ENCODE results near the gene CD247. TPM values are rescaled to one million over a fixed set of nuclear protein-coding genes. Genes with fewer than 3 reads are reported as not detected.

CD247 gene
- total RNA-seq, 1 donor from 2014 or later, result 0.58 TPM

GRCh38 chr1:167483790-167484189, 34.5 kb downstream of the CD247 start:
- no peak overlapping the region for H3K4me3 Mint-ChIP-seq
- peaks cover 18% of the 10 kb centered on the region for H3K4me1 Mint-ChIP-seq (ENCODE audit: unreplicated experiment)
- H3K27me3 Mint-ChIP-seq, result peaks cover 6% of the 10 kb centered on the region
- TF ChIP-seq, protein P1, sequence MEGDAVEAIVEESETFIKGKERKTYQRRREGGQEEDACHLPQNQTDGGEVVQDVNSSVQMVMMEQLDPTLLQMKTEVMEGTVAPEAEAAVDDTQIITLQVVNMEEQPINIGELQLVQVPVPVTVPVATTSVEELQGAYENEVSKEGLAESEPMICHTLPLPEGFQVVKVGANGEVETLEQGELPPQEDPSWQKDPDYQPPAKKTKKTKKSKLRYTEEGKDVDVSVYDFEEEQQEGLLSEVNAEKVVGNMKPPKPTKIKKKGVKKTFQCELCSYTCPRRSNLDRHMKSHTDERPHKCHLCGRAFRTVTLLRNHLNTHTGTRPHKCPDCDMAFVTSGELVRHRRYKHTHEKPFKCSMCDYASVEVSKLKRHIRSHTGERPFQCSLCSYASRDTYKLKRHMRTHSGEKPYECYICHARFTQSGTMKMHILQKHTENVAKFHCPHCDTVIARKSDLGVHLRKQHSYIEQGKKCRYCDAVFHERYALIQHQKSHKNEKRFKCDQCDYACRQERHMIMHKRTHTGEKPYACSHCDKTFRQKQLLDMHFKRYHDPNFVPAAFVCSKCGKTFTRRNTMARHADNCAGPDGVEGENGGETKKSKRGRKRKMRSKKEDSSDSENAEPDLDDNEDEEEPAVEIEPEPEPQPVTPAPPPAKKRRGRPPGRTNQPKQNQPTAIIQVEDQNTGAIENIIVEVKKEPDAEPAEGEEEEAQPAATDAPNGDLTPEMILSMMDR (conservative IDR thresholded peaks at IDR 0.05), result no peak
- no peaks in the 10 kb centered on the region for H3K36me3 Mint-ChIP-seq
- DNase-seq (ENCODE audit: extremely low spot score, unreplicated experiment), result no peak
- no peaks in the 10 kb centered on the region for H3K9me3 Mint-ChIP-seq
- no peak overlapping the region for H3K27ac Mint-ChIP-seq

DNA sequence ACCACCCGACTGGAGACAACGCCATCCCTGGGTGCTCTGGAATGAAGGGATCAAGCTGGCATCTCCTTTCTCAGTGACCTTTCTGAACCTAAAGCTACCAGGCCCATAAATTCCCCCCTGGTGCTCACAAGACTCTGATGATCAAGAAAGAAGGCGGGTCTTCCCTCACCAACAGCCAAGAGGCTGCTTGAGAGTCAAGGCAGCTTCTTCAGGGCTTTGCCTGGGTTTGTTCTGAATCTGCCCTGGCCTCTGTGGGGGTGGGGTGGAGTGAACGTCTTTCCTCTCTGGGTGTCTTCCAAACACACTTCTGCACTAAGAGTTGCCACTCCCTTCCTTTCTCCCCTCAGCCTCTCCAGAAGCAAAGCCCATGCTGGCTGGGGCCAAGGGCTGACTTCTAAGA, 36.1 kb downstream of the CD247 start:
- no peak overlapping the region for H3K27ac Mint-ChIP-seq
- no peak overlapping the region for H3K4me3 Mint-ChIP-seq
- peaks cover 11% of the 10 kb centered on the region for H3K4me1 Mint-ChIP-seq (ENCODE audit: unreplicated experiment)
- H3K27me3 Mint-ChIP-seq, result peaks cover 6% of the 10 kb centered on the region
- H3K36me3 Mint-ChIP-seq, result no peaks in the 10 kb centered on the region
- H3K9me3 Mint-ChIP-seq, result no peaks in the 10 kb centered on the region
- no peak for DNase-seq (ENCODE audit: extremely low spot score, unreplicated experiment)
- TF ChIP-seq, protein P1 (conservative IDR thresholded peaks at IDR 0.05), result no peak

DNA sequence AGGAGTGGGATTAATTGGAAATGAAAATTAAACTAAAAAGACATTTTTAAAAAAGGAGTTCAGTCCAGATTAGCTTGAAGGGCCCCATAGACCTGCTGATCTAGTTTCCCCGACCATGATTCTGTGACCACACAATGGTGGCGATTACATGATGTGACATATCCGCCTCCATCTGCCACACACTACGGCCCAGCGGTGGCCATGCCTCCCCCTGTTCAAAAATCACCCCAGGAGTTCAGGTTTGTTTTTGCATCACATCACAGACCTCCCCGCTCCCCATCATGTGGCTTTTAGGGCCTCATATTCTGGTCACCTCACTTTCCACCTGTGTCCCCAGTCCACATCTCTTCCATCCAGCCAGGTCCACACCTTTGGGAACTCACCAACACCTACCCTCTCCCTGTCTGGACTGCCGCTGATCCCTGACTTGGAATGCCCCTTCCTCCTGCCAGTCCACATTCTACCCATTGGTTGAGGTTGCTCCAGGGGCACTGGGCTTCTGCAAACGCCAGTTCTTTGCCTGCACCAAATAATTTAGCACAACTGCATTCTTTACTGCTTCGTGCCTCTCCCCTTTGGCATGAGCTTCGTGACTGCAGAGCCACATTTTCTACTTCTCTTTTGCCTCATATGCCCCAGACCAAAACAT, 38.9 kb downstream of the CD247 start:
- no peak overlapping the region for H3K27ac Mint-ChIP-seq
- DNase-seq (ENCODE audit: extremely low spot score, unreplicated experiment), result no peak

GRCh38 chr1:167477986-167478385, 40.3 kb downstream of the CD247 start:
- TF ChIP-seq, protein P1 (conservative IDR thresholded peaks at IDR 0.05), result no peak
- DNase-seq (ENCODE audit: extremely low spot score, unreplicated experiment), result no peak
- H3K27ac Mint-ChIP-seq, result no peak overlapping the region
- H3K36me3 Mint-ChIP-seq, result no peaks in the 10 kb centered on the region
- H3K27me3 Mint-ChIP-seq, result peaks cover 10% of the 10 kb centered on the region
- H3K4me3 Mint-ChIP-seq, result no peak overlapping the region
- H3K9me3 Mint-ChIP-seq, result peaks cover 5% of the 10 kb centered on the region
- peaks cover 5% of the 10 kb centered on the region for H3K4me1 Mint-ChIP-seq (ENCODE audit: unreplicated experiment)

More for the DNA sequence above, 38.9 kb downstream of the CD247 start:
- no peaks in the 10 kb centered on the region for H3K4me1 Mint-ChIP-seq (ENCODE audit: unreplicated experiment)
- H3K36me3 Mint-ChIP-seq, result no peaks in the 10 kb centered on the region
- H3K9me3 Mint-ChIP-seq, result peaks cover 5% of the 10 kb centered on the region
- H3K4me3 Mint-ChIP-seq, result no peak overlapping the region
- TF ChIP-seq, protein P1 (conservative IDR thresholded peaks at IDR 0.05), result no peak
- H3K27me3 Mint-ChIP-seq, result peaks cover 6% of the 10 kb centered on the region

DNA sequence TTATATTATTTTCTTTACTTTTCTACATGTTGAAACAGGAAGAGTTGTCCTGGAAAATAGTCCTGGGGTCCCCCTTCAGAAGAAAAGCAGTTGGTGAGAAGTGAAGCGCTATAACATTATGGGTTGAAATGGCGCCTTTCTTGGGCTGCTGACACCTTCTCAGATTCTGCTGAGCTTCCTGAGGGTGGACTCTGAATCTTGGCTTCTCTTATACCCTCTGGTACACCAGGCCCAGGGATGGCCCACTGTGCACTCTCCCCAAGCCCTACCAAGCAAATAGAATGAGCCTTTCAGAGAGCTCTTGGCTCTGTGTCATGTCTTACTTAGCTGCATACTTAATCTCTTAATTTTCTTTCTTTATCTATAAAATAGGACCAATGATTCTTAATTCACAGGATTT, 42.3 kb downstream of the CD247 start:
- peaks cover 5% of the 10 kb centered on the region for H3K4me1 Mint-ChIP-seq (ENCODE audit: unreplicated experiment)
- H3K36me3 Mint-ChIP-seq, result no peaks in the 10 kb centered on the region
- DNase-seq (ENCODE audit: extremely low spot score, unreplicated experiment), result no peak
- no peak overlapping the region for H3K27ac Mint-ChIP-seq
- peaks cover 5% of the 10 kb centered on the region for H3K9me3 Mint-ChIP-seq
- TF ChIP-seq, protein P1 (conservative IDR thresholded peaks at IDR 0.05), result no peak
- H3K27me3 Mint-ChIP-seq, result peaks cover 10% of the 10 kb centered on the region
- no peak overlapping the region for H3K4me3 Mint-ChIP-seq
